ENCODE data around the gene P2RY6.
A peak's percentile ranks its signal among the peaks of the same experiment; 100 is the strongest.
"Not testable (repeated sequence)": the region's sequence is repeated elsewhere in the genome, so short reads cannot be mapped to it uniquely, and the experiment has no call there.

P2RY6 gene

GRCh38 chr11:73260127-73260457 lies 12.0 kb upstream of the P2RY6 start:
- no peak for DNase-seq (ENCODE audit: low spot score)

- no peak for DNase-seq (ENCODE audit: low spot score)
These were observed 9.2 kb upstream of the P2RY6 start for GRCh38 chr11:73262851-73263495.

- no peak for DNase-seq (ENCODE audit: low spot score)
These were observed 8.5 kb upstream of the P2RY6 start for GRCh38 chr11:73263640-73264039.

DNA sequence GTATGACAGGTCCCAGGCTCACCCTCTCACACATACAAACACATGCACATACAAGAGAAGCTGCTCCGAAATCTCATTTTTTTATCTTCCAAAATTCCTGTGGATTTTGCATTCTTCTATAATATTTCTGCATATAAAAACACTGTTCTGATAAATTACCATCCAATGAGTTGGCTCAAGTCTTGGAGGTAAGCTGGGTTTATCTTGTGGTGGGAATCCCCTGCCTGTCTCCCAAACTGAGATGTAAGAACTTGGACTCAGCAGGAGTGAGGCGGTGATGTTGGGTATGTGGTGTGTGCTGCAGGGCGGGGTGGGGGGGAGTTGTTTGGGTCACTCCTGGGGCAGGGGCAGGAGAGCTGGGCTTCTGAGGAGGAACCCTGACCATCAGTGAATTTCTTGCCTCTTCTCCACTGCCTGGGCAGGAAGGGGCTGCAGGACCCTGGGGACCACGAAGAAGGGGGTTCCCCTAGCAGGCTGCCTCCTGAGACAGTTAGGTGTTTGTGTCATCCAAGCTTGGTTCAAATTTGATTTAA lies 6.8 kb upstream of the P2RY6 start:
- DNase-seq (ENCODE audit: low spot score), result no peak

GRCh38 chr11:73265853-73266645 lies 6.1 kb upstream of the P2RY6 start:
- no peak for DNase-seq (ENCODE audit: low spot score)

GRCh38 chr11:73266646-73267020 lies 5.5 kb upstream of the P2RY6 start:
- DNase-seq (ENCODE audit: low spot score), result no peak

DNA sequence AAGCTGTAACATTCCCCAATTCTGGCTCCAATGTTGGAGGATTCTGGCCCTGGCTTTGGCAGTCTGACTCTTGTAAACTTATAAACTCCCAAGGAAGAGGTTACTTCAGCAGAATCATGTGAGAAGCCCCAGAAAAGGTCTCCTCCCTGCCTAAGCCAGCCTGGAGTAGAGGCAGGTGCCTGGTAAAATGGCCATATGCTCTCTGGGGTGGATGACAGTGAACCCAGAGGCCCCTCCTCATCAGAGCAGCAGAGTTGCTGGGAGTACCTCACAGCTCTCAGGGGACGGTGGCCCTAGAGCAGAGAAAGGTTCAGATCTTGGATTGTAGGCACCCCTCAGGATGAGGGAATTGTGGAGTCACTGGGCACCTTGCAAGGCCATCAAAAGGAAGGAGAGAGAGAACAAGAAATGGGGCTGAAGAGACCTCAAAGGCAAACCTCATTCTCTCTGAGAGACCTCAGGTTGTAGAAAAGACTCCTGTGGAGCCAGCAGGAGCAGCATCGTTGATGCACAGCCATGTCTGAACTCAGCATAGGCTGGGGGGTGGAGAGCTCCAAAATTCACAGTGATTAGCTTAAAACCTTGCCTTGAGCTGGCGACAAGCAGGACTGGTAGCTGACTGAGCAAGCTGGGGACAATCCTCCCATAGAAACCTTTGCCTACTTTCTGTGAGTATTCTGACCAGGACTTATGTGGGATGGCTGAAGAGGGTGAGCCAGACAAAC lies 4.9 kb upstream of the P2RY6 start:
- no peak for DNase-seq (ENCODE audit: low spot score)

GRCh38 chr11:73267906-73268540 lies 4.1 kb upstream of the P2RY6 start:
- DNase-seq (ENCODE audit: low spot score), result no peak

- DNase-seq (ENCODE audit: low spot score), result no peak
These were observed 3.4 kb upstream of the P2RY6 start for GRCh38 chr11:73268671-73269271.

DNA sequence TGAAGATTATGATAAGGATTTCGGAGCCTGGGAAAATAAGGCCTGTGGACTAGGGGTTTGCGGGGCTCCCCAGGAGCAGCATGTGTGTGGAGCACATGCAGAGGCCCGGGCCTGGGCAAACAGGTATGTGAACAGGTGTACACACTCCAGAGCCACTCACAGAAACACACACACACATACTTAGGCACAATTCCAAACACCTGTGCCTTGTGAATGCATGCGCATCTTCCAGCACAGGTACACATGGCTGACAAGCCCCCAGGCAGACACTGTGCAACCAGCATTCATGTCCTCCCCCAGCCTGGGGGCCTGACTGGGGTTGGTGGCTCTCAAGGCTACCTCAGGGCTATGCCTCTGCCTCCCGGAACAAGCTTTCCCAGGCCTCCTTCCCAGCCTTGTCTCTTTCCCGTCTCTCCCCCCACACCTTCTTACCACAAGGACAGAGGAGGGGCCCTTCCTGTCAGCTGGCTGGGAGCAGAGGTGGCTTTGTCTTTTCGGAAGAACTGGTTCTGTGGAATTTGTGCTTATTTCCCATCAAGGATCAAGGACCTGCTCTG lies 2.6 kb upstream of the P2RY6 start:
- no peak for DNase-seq (ENCODE audit: low spot score)

GRCh38 chr11:73270016-73270854 lies 1.9 kb upstream of the P2RY6 start:
- peak; percentile 32 for DNase-seq (ENCODE audit: low spot score)

- no peak for DNase-seq (ENCODE audit: low spot score)
These were observed 1.2 kb upstream of the P2RY6 start for GRCh38 chr11:73270855-73271477.

- DNase-seq (ENCODE audit: low spot score), result not testable (repeated sequence)
These were observed 666 bp upstream of the P2RY6 start for GRCh38 chr11:73271478-73271865.

DNA sequence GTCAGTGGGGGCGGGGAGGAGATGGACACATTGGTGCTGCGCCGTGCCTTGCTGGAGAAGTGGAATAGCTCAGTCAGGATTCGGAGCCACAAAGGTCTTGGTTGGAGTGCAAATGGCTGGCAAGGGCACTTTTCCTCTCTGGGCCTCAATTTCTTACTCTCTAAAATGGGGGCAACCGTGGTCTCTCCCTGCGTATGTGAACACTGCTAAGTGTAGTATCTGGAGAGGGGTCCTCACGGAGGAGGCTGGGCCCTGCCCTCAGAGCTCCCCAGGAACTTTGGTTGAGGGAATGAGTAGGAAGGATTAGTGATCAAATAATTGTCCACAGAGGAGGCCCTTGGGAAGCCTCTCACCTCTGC lies 521 bp downstream of the P2RY6 start:
- no peak for DNase-seq (ENCODE audit: low spot score)

DNA sequence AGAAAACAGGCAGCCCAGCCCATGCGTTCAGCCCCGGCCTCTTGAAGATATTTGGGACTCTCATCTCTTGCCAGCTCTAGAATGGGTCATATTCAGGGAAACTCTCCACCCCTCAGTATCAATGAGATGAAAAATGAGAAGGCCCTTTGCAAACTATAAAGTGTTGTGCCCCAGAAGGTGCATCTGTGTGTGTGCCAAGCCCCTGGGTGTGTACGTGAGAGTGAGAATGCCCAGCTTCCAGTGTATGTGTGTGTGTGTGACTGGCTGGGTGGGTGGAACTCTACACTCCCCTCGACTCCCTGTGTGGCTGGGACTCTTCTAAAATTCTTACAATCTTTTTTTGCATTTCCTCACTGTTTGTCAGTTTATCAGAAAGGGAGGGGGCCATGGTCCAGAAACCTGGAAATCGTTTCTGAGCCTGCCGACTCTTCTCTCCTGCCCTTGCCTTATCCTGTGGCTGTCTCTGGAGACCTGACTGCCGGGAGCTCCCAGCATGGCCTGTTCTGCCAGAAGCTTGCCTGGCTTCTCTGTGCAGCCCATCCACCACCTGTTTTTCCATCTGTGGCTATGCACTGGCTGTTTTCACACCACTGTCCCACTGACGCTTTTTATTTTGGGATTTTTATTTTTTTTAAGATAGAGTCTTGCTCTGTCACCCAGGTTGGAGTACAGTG lies 1.2 kb downstream of the P2RY6 start:
- DNase-seq (ENCODE audit: low spot score), result no peak

- not testable (repeated sequence) for DNase-seq (ENCODE audit: low spot score)
These were observed 2.1 kb downstream of the P2RY6 start for GRCh38 chr11:73274191-73274590.

GRCh38 chr11:73274722-73275380 lies 2.7 kb downstream of the P2RY6 start:
- no peak for DNase-seq (ENCODE audit: low spot score)

GRCh38 chr11:73275381-73275750 lies 3.2 kb downstream of the P2RY6 start:
- DNase-seq (ENCODE audit: low spot score), result no peak

DNA sequence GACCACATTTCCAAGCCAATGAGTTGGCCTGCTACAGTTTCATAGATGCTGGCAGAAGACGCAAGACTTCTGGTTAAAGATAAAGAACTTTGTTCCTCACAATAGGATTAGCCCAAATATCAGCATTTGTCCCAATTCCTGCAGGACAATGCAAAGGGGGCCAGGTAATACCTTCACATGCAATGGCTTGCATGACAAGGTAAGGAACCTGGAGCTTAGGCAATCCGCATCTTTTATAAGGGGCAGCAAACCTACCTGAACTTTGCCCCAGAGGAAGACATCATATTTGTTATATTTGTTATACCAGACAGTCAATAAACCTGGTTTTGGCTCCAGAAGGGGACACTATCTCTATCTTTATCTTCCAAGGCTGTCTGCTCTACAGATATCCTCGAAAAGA lies 5.3 kb downstream of the P2RY6 start:
- no peak for DNase-seq (ENCODE audit: low spot score)

Data from NAMALWA (cell line).